NCI-H446 (cell line): ENCODE results near the gene RGPD6.
"Not testable (repeated sequence)": the region's sequence is repeated elsewhere in the genome, so short reads cannot be mapped to it uniquely, and the experiment has no call there.

Source experiments
- DNase-seq, 2 experiments: peaks; one replicate each; lab custom pipeline; 2025; lab: John Stamatoyannopoulos, UW

Gene RGPD6

DNA sequence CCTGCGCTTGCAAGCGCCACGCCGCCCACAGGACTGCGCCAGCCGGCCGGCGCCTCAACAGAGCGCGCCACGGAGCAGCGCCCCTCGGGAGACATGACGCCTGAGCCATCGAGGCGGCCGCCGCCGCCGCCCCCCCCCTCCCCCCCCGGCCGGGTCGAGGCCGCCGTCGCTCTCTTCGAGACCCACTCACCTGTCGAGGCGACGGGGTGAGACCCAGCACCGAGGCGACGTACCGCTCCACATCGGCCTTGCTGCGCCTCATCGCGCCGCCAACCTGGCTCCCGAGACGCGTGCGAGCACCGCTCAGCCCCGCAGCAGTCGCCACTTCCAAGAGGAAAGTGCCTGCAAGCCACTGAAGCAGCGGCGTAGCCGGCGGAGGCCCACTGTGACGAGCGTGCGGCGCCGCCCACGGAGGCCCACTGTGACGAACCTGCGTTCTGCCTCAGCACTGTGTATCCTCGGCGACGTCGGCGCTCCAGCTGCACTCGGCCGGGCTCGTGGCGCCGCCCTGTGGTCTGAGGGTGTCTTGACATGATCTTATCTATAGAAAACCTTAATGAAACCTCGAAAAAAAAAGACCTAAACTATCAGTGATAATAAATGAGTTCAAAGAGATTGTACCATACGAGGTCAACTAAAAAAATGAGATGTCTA lies at the start of gene RGPD6:
Gene RGPD6 (minus strand): TSS at position 460 of the 654 bp plus-strand sequence. CDS start 198 bp downstream, at position 262.
- DNase-seq: not testable (repeated sequence)

DNA sequence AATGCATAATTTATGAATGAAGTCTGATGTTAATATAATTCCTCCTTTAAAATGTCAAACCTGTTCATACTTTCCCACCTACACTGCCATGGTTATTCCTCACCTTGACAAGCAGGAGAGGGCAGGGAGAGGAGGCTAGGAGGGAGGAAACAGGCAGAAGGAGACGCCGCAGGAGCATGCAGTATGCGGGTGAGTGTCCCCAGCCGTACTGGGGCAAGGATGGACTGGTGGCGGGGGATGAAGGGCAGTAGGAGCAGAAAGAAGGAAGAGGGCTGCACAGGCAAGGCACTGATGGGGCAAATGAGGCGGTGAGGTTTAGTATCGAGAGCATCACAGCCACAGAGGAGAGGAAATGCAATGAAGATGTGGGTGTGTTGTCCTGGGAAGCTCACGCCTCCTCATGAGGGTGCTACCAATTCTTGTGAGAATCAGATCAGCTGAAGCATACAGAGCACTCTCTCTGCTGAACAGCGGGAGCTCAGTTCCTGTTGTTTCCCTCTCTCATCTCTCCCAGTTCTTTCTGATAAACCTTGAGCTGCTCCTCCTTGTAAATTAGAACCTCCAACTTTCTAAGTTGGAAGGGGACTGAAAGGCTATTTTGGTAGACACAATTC lies 42.4 kb upstream of the RGPD6 start:
- not testable (repeated sequence) for DNase-seq

DNA sequence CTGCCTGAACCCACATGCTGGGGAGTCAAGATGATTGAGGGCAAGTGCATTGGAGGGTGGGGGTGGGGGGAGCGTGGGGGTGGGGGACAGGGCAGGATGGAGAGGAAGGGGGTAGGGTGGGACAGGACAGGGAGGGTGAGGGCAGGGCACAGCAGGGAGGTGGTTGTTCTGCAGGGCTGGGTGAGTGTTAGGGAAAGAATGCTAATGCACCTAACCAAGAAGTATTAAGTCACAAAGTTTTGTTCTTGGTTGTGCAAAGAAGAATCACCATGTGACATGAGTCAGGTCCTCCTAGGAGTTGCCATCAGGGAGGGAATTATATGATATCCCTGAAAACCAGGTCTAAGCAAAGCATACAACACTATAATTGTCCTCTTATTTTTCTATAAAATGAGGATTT lies 36.9 kb upstream of the RGPD6 start:
- not testable (repeated sequence) for DNase-seq

DNA sequence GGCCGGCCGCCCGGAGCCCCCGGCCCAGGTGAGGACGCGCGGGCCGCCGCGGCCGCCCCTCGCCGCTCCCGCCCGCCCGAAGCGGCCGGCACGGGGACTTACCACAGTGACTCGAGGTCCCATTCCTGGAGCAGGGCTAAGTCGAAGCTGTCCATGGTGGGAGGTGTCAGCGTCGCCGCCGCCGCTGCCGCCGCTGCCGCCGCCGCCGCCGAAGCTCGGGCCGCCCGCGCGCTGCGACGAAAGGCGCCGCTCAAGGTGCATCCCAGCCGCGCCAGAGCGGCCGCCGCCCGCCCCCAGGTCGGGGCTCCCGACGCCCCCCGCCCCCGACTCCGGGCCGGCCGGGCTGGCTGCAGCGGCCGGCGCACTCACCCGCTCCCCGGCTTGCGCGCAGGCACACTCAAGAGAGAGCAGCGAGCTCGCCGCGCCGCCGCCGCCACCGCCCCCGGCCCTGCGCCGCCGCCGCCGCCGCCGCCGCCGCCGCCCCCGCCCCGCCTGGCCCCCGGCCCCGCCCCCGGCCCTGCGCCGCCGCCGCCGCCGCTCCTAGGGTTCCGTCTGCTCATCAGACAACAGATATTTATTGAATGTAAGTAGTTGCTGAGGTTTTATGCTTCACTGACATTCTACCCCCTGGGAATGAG lies 33.7 kb upstream of the RGPD6 start:
- not testable (repeated sequence) for DNase-seq

DNA sequence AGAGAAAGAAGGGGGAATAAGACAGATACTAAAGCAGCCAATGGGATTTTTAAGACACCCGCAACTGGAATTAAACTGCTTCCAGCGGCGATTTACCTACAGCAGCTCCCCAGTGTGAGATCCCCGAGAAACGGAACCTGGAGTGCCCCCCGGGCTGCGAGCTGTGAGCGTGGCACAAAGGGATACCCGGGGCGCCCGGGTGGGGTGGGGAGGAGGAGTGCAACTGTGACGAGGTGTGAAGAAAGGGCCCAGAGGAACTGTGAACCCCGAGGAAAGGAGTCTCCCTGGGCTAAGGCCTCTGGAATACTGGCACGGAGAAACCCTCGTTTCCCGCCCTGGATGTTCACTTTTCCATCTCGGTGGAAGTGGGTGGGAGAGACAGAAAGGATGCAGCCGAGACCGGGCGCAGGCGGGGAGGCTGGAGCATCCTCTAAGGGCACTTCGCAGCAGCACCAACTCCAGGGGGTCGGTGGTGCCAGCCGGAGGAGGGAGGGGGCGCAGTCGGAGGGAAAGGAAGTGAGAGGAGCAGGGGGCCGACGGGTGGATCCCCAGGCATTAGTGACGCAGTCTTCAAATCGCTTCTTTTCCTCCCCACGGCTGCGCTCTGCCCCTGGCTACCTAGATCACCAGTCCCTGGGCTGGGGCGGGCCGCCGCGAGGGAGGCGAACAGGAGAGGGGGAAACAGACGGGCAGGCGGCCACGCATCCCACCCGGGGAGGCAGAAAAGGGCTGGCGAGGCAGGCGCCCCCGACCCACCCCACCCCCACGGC lies 33.0 kb upstream of the RGPD6 start:
- DNase-seq: not testable (repeated sequence)

DNA sequence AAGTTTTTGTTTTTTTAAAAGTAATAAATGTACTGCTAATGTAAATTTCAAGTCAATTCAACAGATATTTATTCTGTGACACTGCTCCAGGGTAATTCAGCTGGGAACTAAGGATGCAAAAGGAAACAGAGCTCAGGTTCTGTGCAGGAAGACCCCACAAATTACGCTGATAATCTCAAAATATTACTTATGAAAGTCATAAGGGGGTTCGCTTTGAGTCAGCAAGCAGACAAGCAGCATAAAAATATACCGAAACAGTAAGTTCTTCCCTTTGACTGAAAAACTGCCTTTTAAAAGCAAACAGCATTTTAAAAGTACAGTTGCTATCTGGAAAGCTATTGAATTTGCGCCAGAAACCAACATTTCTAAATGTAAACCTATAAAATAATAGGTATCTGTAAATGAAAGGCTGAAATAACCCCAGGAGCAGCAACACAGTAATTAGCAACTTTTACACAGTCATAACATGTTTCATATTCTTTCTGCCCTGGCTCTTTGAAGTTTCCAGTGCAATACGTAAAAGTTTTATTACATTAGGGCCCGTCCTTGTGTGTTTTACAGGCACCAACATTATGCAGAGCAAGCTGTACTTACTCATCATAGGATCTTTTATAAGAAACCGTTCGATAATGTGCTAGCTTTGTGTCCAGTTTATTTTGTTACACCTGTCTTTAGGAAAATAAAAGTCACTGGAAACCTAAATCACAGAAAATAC lies 31.9 kb upstream of the RGPD6 start:
- not testable (repeated sequence) for DNase-seq

DNA sequence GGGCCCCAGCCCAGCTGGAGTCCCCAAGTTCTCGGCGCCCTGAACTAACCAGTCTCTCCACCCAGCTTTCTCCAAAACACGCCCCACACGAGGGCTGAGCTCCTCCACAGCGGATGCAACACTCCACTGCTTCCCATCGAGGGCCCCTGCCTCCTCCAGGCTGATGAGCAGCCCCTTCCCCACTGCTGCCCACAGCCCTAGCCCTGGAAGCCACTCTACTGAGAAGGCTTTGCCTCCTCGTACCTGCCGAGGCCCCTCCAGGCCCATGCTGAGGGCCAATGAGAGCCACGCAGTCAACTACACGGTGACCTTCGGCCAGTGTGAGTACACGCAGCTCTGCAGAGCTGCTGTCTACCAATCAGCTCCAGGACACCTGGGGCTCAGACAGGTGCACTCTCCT lies 28.0 kb upstream of the RGPD6 start:
- not testable (repeated sequence) for DNase-seq

DNA sequence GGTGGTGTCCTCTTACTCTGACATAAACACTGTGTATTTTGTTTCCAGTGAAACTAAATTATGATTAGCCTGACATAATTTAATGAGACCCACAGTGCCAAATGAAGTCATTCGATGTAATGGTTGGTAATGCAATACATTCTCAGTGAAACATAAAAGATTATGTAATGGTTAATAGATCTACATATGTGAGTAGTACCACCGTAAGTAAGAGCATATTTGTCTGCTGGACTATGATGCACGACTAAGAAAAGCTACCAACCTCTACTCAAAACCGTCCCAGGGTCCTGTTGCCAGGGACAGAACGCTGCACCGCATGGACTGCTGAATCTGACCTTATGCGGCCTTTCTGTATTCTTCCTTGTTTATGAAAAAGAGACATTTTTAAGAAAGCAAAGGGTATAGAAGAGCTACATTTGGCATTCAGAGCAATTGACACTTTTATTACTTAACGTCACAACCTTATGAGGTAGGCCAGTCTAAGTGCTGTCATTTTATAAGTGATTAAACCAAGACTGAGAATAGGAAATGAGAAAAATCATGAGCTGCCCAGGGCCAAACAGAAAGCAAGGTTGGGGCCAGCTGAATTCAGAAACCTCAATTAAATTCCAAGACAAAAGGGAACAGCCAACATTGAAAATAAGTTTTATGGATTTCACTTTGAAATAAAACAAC lies 27.0 kb upstream of the RGPD6 start:
- DNase-seq: not testable (repeated sequence)

DNA sequence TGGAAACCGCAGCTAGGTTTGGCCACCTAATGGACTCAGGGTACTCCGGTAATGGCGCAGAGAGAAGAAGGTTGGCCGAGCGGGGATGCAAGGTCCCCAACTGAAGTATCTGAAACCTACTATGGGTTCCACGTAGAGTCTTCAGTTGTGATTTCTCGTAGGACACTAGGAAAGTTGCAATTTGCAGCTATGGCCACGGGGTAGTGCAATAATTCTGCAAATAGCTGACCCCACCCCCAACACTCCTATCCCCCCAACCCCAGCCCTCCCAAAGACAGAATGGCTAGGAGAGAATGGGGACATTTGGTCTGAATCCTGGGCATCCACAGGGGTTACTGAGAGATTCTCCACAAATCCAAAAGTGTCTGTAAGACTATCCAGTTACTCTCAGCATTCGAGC lies 25.1 kb upstream of the RGPD6 start:
- DNase-seq: not testable (repeated sequence)

DNA sequence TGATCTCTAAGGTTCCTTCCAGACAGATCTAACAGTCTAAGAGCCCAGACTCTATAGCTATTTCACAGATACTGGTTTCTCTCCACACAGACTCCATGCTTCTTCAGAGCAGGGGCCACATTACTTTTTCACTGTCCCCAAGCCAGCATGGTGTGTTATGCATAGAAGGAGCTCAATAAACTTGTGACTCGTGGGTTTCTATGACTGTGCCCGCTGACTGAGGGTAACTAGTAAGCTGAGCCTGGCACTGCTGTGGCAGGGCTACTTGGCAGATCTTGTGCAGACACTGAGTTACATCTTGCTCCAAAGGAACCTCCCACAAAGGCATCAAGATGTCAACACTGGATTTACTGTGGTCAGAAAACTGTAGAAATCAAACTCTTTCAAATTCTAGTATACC lies 15.0 kb upstream of the RGPD6 start:
- not testable (repeated sequence) for DNase-seq

DNA sequence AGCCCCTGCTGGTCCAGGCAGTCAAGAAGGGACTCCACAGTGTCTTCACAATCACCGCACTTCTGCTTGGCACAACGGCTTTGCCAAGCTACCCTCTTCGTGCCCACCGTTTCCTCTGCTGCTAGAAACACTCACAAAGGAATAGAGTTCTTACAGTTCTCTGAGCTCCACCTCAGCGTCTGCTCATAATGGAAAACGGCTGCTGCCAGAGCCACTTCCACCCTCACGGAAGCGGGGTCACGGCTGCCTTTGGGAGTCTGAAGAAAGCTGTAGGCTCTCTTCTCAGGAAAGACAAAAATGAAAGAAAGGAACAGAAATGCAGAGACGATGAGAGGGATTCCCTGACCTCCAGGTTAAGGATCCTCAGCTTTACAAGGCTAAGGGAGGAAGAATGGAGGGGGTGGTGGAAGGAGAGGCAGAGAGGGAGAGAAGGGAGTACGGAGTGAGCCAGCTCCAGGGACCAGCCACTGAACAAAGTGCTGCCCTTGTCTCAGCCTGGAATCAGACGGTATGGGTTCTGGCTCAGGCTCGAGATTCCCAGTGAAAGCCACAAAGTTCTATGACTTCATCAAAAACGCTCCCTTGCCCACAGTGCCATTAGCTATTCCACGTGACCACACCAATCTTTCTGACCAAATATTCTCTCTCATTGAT lies 12.8 kb upstream of the RGPD6 start:
- DNase-seq: not testable (repeated sequence)

DNA sequence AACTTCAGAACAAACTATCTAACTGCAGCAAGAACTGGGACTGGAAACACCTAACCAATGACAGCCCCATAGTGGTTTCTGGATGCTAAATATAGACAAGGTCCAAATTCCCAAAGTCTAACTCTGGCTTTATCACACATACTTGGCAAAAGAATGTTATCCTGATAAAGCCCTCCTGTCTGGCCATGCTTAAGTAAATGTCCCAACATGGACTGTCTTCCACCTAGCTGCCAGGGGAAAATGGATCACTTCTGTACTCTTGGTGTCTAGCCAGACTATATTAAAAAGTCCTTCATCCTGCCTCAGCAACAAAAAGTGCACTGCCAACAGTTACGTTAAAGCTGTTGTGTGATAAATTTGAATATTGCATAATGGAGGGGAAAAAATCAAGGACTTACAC lies 11.5 kb upstream of the RGPD6 start:
- DNase-seq: not testable (repeated sequence)

DNA sequence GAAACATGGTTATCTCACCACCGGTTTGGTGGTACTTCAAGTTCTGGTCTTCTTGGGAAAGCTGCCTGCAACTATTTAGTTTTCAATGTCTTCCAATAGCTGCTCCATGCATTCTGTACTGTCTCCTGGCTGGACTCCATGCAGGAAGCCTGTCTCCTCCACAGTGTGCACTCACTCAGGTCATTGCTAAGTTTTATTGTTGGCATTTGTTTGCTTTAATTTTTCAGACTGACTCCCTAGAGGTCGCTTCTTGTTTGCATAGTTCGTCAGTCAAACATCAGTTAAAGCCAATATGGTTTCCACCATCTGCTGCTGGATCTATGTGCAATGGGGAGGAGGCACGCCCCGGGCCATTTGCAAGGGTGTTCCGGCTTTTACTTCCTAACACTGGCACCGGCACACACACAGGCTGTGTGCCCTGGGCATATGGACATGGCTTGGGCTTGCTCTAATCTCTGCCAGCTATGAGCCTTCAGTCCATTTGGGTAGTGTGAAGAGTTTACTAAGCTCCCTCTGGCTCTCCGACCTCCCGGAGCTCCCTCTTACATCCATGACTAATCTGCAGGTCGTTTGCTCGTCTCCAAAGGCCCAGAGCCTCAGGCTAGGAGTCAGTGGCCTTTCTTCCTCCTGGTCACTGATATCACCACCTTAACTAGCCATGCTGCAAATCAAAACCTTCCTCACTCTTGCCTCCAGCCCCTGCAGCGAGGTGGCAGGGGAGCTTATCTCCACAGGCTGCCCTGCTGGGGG lies 2.4 kb upstream of the RGPD6 start:
- not testable (repeated sequence) for DNase-seq

DNA sequence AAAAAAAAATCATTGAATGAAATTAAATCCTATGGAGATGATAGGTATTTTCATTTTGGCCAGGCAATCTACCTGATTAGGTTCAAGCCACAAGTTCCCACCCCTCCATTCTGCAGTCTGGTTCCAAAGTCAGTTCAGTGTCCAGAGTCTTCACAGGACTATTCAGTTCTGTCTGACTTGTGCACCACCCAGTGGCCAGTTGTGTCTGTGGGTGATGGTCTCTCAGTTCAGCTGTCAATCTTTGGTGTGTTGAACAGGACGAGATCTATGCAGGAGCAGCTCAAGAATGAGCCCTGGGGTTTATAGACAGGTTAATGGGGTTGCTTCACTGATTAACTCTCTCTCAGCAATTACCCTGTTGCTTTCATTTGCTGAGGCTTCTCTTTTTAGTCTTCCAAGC lies 1.4 kb upstream of the RGPD6 start:
- not testable (repeated sequence) for DNase-seq

DNA sequence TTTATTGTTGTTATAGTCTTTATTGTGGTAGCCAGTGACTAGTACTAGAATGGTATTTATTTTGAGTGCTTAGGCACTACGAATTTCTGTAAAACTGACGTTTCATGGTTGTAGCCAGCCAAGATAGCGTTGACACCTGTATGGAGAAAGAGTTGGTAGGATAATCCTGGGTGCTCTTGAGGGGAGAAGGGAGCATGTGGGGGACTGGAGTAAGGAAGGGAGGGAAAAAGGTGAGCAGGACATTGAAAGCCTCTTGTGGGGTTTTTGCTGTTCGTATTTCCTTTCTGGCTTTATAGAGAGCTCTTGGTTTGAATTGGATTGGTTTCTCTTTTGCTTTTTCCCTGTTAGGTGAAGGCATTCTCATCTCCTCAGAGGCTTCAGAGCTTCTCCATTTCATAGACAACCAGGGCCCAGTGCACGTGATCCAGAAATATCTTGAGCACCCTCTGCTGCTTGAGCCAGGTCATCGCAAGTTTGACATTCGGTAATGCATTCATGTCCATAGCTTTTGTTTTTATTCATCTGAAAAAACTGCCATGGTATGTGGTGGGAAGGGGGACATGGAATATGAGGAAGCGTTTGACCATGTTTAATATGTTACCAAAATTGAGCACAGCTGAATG lies 77.2 kb downstream of the RGPD6 start:
- DNase-seq: not testable (repeated sequence)

DNA sequence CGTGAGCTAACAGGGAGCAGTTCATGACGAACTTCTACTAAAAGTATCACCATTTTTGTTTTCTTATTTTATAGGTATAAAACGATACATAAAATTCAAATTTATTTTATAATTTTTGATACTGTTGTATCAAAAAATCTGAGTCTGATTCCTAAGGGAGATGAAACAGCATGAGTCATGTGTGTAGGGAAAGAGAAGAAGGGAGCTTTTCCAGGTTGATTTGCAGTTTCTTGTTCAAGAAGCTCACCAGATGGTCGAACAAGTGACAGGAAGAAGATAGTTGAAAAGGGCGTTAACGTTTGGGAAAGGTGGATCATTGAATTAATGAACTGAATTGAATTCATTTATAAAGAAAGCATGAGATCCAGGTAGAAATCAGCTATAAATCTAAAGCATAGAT lies 81.0 kb downstream of the RGPD6 start:
- DNase-seq: not testable (repeated sequence)

DNA sequence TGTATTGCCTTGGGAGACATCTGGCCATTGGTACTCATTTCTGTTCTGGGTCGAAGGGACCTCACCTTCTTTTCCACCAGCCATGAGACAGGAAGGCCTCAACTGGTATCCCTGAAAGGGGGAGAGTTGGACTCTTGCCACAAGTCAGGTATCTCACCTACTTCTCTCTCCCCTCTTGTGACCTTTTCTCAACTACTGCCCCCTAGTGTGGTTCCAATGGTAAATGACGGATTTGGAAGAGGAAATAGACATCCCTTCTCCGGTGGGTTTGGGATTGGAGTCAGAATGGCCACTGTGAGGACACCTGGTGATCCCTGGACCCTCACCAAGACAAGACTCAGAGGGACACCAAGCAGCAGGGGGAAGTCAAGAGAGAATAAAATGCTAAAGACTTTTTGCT lies 82.5 kb downstream of the RGPD6 start:
- not testable (repeated sequence) for DNase-seq

DNA sequence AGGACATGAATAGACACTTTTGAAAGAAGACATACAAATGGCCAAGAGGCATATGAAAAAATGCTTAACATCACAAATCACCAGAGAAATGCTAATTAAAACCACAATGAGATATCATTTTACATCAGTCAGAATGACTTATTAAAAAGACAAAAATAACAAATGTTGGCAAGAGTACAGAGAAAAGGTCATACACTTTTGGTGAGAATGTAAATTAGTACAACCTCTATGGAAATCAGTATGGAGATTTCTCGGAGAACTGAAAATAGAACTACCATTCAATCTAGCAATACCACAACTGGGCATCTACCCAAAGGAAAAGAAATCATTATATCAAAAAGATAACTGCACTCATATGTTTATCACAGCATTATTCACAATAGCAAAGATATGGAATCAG lies 88.0 kb downstream of the RGPD6 start:
- not testable (repeated sequence) for DNase-seq

DNA sequence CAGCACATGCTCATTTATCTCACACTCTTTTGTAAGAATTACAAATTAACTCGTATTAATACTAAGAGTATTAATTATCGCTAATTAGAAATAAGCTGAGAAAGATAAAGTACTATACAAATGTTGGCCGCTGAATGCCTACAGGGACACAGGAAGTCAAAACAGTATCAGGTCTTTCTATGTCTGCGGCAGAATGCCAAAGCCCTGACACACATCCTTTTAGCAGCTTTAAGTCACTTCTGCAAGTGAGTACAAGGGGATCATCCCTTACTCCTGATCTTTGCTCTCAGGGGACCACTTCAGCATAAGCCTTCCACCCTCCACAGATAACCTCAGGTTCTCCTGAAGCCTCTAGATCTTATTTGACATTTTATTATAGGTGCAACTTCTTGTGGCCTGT lies 94.3 kb downstream of the RGPD6 start:
- not testable (repeated sequence) for DNase-seq
